Measurements from ENCODE around the gene MAP3K21.

The MAP3K21 gene

GRCh38 chr1:233327651-233328141 lies at the start of gene MAP3K21:
Gene MAP3K21 (plus strand): TSS chr1:233327724. CDS start chr1:233328029, 305 bp downstream.
- no peak for DNase-seq

- no peak for DNase-seq
Measured at GRCh38 chr1:233278631-233279030, 48.9 kb upstream of the MAP3K21 start.

- no peak for DNase-seq
Measured at GRCh38 chr1:233279971-233280370, 47.6 kb upstream of the MAP3K21 start.

GRCh38 chr1:233281711-233282581 lies 45.6 kb upstream of the MAP3K21 start:
- no peak for DNase-seq

GRCh38 chr1:233282582-233282886 lies 45.0 kb upstream of the MAP3K21 start:
- DNase-seq = no peak

GRCh38 chr1:233289676-233290075 lies 37.8 kb upstream of the MAP3K21 start:
- no peak for DNase-seq

GRCh38 chr1:233290396-233291034 lies 37.0 kb upstream of the MAP3K21 start:
- no peak for DNase-seq

GRCh38 chr1:233293556-233294446 lies 33.7 kb upstream of the MAP3K21 start:
- no peak for DNase-seq

- DNase-seq = peak; percentile 26
Measured at GRCh38 chr1:233294913-233295236, 32.6 kb upstream of the MAP3K21 start.

- peak; percentile 66 for DNase-seq
Measured at GRCh38 chr1:233295237-233295974, 32.1 kb upstream of the MAP3K21 start, which contains the start of gene PCNX2. Gene PCNX2 (minus strand): TSS chr1:233295725. CDS start chr1:233295478, 247 bp downstream.

GRCh38 chr1:233295975-233296322 lies 31.6 kb upstream of the MAP3K21 start:
- DNase-seq = no peak

- no peak for DNase-seq
Measured at GRCh38 chr1:233299450-233299849, 28.1 kb upstream of the MAP3K21 start.

- no peak for DNase-seq
Measured at GRCh38 chr1:233300326-233300725, 27.2 kb upstream of the MAP3K21 start.

GRCh38 chr1:233304489-233305102 lies 22.9 kb upstream of the MAP3K21 start:
- DNase-seq = no peak

- DNase-seq = no peak
Measured at GRCh38 chr1:233313434-233314155, 13.9 kb upstream of the MAP3K21 start.

GRCh38 chr1:233315718-233316301 lies 11.7 kb upstream of the MAP3K21 start:
- DNase-seq = no peak

GRCh38 chr1:233316473-233316872 lies 11.1 kb upstream of the MAP3K21 start:
- DNase-seq = no peak

GRCh38 chr1:233319272-233319671 lies 8.3 kb upstream of the MAP3K21 start:
- no peak for DNase-seq

- DNase-seq = no peak
Measured at GRCh38 chr1:233320023-233320422, 7.5 kb upstream of the MAP3K21 start.

- DNase-seq = no peak
Measured at GRCh38 chr1:233323718-233324117, 3.8 kb upstream of the MAP3K21 start.

- no peak for DNase-seq
Measured at GRCh38 chr1:233326319-233326718, 1.2 kb upstream of the MAP3K21 start.

Data from stimulated activated CD4-positive, alpha-beta T cell treated with anti-CD3 and anti-CD28 coated beads, Interleukin-12 subunit alpha, Interleukin-12 subunit beta, amount 100 ng/mL, for 4 hours (primary cell).